GM12878 (cell line): ENCODE results near the gene RTN4RL1. TPM values are rescaled to one million over a fixed set of nuclear protein-coding genes. Genes with fewer than 3 reads are reported as not detected.

Source experiments
- ATAC-seq: fragments of 200-7000 bp; cut with Tn5 transposase; 3 replicates; pipeline ENCODE4 v1.9.1; 2020; ENCODE audit warnings: mild to moderate bottlenecking, moderate library complexity
- BruUV-seq: library from RNA; stranded (reverse); fragments of 400-500 nt; replicated peaks from 2 replicates; lab custom pipeline; 2021; lab: Mats Ljungman, UMichigan
- CTCF ChIA-PET: fragments of 300-600 bp; sonication (Branson Sonifier 250); formaldehyde crosslinking; extraction: SDS; loops from one replicate; lab custom pipeline; 2021; ENCODE audit warnings: inconsistent platforms; lab: Yijun Ruan, JAX
- POLR2A ChIA-PET: fragments of 350-600 bp; formaldehyde crosslinking; extraction: SDS; loops from one replicate; lab custom pipeline; 2021; ENCODE audit warnings: inconsistent platforms; lab: Charles Lee
- RAD21 ChIA-PET: fragments of 300-600 bp; sonication (Branson Sonifier 250); formaldehyde crosslinking; loops from one replicate; lab custom pipeline; 2023; ENCODE audit warnings: antibody characterized with exemption; ENCODE audit not compliant: unreplicated experiment; lab: Charles Lee
- SMC1A ChIA-PET: fragments of 300-600 bp; sonication (Branson Sonifier 250); formaldehyde crosslinking; loops from one replicate; lab custom pipeline; 2023; ENCODE audit not compliant: unreplicated experiment, uncharacterized antibody; lab: Charles Lee
- DNase-seq: peaks from one replicate; pipeline ENCODE4 v3.0.0-alpha.2; 2011; ENCODE audit warnings: low read depth, low spot score
- FAIRE-seq: peaks from 3 replicates; lab custom pipeline; 2011; peaks lifted over from hg19 to GRCh38; lab: Jason Lieb, UNC
- H2AFZ ChIP-seq: 2 replicates; pipeline ENCODE4 v1.6.0; 2011; ENCODE audit warnings: low read depth, low read length, control low read depth; ENCODE audit not compliant: control insufficient read depth
- H3K27ac ChIP-seq: 2 replicates; pipeline ENCODE4 v1.5.1; 2011; ENCODE audit warnings: control low read depth; ENCODE audit not compliant: control insufficient read depth, insufficient read depth
- H3K27me3 ChIP-seq, 2 experiments: replicated peaks in 1 of 2; 2 replicates each; pipeline versions ENCODE4 v1.6.0 to v1.6.1; 2011; ENCODE audit warnings: low read length in 1 of 2; ENCODE audit not compliant: control insufficient read depth in 2 of 2, insufficient read depth in 2 of 2
- H3K36me3 ChIP-seq, 2 experiments: 2 replicates each; pipeline ENCODE4 v1.5.1; 2011; ENCODE audit warnings: low read length in 1 of 2; ENCODE audit not compliant: control insufficient read depth in 2 of 2, insufficient read depth in 2 of 2
- H3K4me1 ChIP-seq: 2 replicates; pipeline ENCODE4 v1.6.1; 2011; ENCODE audit warnings: mild to moderate bottlenecking, low read length, moderate library complexity, mixed read lengths; ENCODE audit not compliant: control insufficient read depth, insufficient read depth
- H3K4me2 ChIP-seq: 2 replicates; pipeline ENCODE4 v1.6.0; 2011; ENCODE audit warnings: control low read depth; ENCODE audit not compliant: control insufficient read depth, insufficient read depth
- H3K4me3 ChIP-seq: fragments of 200-600 bp; sonication (generic); 2 replicates; pipeline ENCODE4 v1.5.1; 2016
- H3K79me2 ChIP-seq: 2 replicates; pipeline ENCODE4 v1.6.0; 2011; ENCODE audit warnings: low read length; ENCODE audit not compliant: control insufficient read depth, insufficient read depth
- H3K9ac ChIP-seq: 2 replicates; pipeline ENCODE4 v1.8.0; 2011; ENCODE audit warnings: low read length, control low read depth, mixed read lengths; ENCODE audit not compliant: control insufficient read depth, insufficient read depth
- H3K9me3 ChIP-seq: replicated peaks from 3 replicates; pipeline ENCODE4 v1.5.1; 2011; ENCODE audit warnings: mild to moderate bottlenecking, low read length; ENCODE audit not compliant: control insufficient read depth, insufficient read depth
- H4K20me1 ChIP-seq: 2 replicates; pipeline ENCODE4 v1.6.0; 2011; ENCODE audit not compliant: control insufficient read depth, insufficient read depth
- BRCA1 ChIP-seq: IDR thresholded peaks from 2 replicates; pipeline ENCODE4 v1.6.1; 2011; ENCODE audit warnings: low read depth, low read length, improper control_type of control experiment
- CEBPB ChIP-seq, 2 experiments: fragments of 150-350 bp in 1 of 2; IDR thresholded peaks; 2 replicates each; pipeline ENCODE4 v1.6.1; 2012 to 2014; ENCODE audit warnings: low read depth in 2 of 2, low read length in 2 of 2, borderline replicate concordance in 1 of 2, inconsistent platforms in 1 of 2
- NFYA ChIP-seq: IDR thresholded peaks from 2 replicates; pipeline ENCODE4 v1.6.1; 2011; ENCODE audit warnings: low read depth, mild to moderate bottlenecking, low read length, improper control_type of control experiment, borderline replicate concordance
- RUNX3 ChIP-seq: IDR thresholded peaks from 2 replicates; pipeline ENCODE4 v1.6.1; 2012; ENCODE audit warnings: low read length, inconsistent platforms
- SREBF2 ChIP-seq: IDR thresholded peaks from 2 replicates; pipeline ENCODE4 v1.6.1; 2012; ENCODE audit warnings: mild to moderate bottlenecking, low read length
- TBL1XR1 ChIP-seq: IDR thresholded peaks from 2 replicates; pipeline ENCODE4 v1.6.1; 2012; ENCODE audit warnings: low read depth, low read length, improper control_type of control experiment
- ZNF622 ChIP-seq: fragments of 450-650 bp; IDR thresholded peaks from 2 replicates; pipeline ENCODE4 v1.6.1; 2017; ENCODE audit warnings: mild to moderate bottlenecking, inconsistent platforms
- ZZZ3 ChIP-seq: IDR thresholded peaks from 2 replicates; pipeline ENCODE4 v1.6.1; 2011; ENCODE audit warnings: low read depth; ENCODE audit not compliant: control insufficient read depth, insufficient read length
- WGBS: methylation state at CpG from one replicate; pipeline ENCODE4 v1.1.6; 2016; ENCODE audit warnings: low lambda C conversion rate; ENCODE audit not compliant: insufficient replicate concordance, insufficient coverage; ENCODE audit errors: missing lambda C conversion rate; 5-methylcytosine and 5-hydroxymethylcytosine counted together
- in situ Hi-C: fragments of 300-500 bp; cut with MboI; formaldehyde crosslinking; loops from 9 replicates; pipeline ENCODE4 v1.14.3; 2018; ENCODE audit warnings: mixed read lengths
- intact Hi-C: fragments of 100-400 bp; cut with micrococcal nuclease; formaldehyde crosslinking; loops from one replicate; pipeline ENCODE4 v1.14.2; 2022; ENCODE audit not compliant: unreplicated experiment
- polyA plus RNA-seq, 11 experiments: library from polyadenylated mRNA; depleted of rRNA in 4 of 11; unstranded in 6 of 11; stranded (reverse) in 5 of 11; fragments of >200 nt; fragmentation: Nextera tagmentation in 4 of 11; fragmentation: Illumina TruSeq in 1 of 11; extraction: Ambion mirVana in 4 of 11; extraction: Trizol in 1 of 11; gene quantifications; 1 replicate in 1 of 11; 2 replicates in 10 of 11; pipeline versions ENCODE4 v1.2.1 to v1.2.3, GENCODE V29; 2011 to 2016; ENCODE audit warnings: inconsistent platforms in 2 of 11, missing spikeins in 2 of 11, low read depth in 1 of 11
- total RNA-seq, 4 experiments: library from RNA; depleted of rRNA in 3 of 4; stranded (reverse); fragments of >200 nt in 3 of 4; fragmentation: Illumina TruSeq in 1 of 4; extraction: Trizol in 1 of 4; gene quantifications; 2 replicates each; pipeline versions ENCODE4 v1.2.1 to v1.2.3, GENCODE V29; 2013 to 2021
- TF ChIP-seq, protein P1 (sequence below): fragments of 450-650 bp; IDR thresholded peaks from 2 replicates; pipeline ENCODE4 v1.6.1; 2018; ENCODE audit warnings: mild to moderate bottlenecking, low read depth, moderate library complexity; ENCODE audit not compliant: partially characterized antibody
- TF ChIP-seq, protein P2 (sequence below): fragments of 450-650 bp; IDR thresholded peaks from 2 replicates; pipeline ENCODE4 v1.6.1; 2017; ENCODE audit warnings: low read depth, mild to moderate bottlenecking, moderate library complexity

RTN4RL1 gene
- total and polyA plus RNA-seq, 10 of the 15 experiments (the other 5 are each of a cell fraction or from before 2014, with no cell fraction given) = 0.08 to 0.11 (median 0.10) TPM; not detected in 7

DNA sequence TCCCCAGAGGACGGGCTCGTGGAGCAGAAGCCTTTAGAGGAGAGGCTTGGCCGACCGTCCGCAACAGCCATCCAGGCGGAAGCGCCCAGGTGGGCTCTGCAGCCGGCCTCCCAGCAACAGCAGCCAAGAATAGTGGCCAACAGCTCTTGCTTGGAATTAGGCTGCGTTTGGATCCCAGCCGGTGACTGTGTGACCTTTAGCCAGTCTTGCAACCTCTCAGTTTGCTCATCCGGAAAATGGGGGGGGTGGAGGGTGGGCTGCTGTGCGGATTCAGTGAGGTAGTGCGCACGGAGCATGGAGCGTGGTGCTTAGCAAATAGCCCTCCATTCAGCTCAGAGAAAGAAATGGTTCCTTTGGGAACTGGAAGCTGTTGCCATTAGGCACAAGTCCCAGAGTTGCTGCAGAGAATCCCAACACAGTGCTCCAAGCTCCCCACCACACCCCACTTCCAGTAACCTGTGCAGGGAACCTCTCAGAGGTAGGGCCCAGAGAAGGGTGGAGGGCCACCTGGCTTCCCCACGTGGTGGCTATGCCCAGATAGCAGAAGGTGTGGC is 46.7 kb downstream of the RTN4RL1 start:
- Histone ChIP-seq H3K4me3 (no peak overlapping the region), H3K9me3 (no peaks in the 10 kb centered on the region), H3K36me3 (no peaks in the 10 kb centered on the region), H3K79me2 (no peaks in the 10 kb centered on the region), H3K4me1 (no peaks in the 10 kb centered on the region; the same call in 1 of the 2 replicates), H4K20me1 (no peaks in the 10 kb centered on the region), H3K4me2 (no peak overlapping the region), H3K27ac (no peak overlapping the region), H2AFZ (no peak overlapping the region), H3K27me3 (no peaks in the 10 kb centered on the region; a peak in 1 of 4 replicates)
- POLR2A ChIA-PET = no interaction called here
- 58% methylated on average over 16 of the region's 16 CpGs for WGBS
- ATAC-seq (no peak), FAIRE-seq (no peak)
- no TSS peak for BruUV-seq
- SMC1A ChIA-PET = no interaction called here
- in situ Hi-C loops (no loop called here), intact Hi-C loops (no loop called here)
- CTCF ChIA-PET = no interaction called here
- RAD21 ChIA-PET = no interaction called here
- TF ChIP-seq, protein P1, sequence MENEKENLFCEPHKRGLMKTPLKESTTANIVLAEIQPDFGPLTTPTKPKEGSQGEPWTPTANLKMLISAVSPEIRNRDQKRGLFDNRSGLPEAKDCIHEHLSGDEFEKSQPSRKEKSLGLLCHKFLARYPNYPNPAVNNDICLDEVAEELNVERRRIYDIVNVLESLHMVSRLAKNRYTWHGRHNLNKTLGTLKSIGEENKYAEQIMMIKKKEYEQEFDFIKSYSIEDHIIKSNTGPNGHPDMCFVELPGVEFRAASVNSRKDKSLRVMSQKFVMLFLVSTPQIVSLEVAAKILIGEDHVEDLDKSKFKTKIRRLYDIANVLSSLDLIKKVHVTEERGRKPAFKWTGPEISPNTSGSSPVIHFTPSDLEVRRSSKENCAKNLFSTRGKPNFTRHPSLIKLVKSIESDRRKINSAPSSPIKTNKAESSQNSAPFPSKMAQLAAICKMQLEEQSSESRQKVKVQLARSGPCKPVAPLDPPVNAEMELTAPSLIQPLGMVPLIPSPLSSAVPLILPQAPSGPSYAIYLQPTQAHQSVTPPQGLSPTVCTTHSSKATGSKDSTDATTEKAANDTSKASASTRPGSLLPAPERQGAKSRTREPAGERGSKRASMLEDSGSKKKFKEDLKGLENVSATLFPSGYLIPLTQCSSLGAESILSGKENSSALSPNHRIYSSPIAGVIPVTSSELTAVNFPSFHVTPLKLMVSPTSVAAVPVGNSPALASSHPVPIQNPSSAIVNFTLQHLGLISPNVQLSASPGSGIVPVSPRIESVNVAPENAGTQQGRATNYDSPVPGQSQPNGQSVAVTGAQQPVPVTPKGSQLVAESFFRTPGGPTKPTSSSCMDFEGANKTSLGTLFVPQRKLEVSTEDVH = no peak
- TF ChIP-seq ZNF622 = no peak
- TF ChIP-seq SREBF2 = no peak
- TF ChIP-seq CEBPB (IDR thresholded peaks at IDR 0.05; ENCODE audit: borderline replicate concordance in 1 of 2, low read depth in 2 of 2, low read length in 2 of 2) = no peak
- TF ChIP-seq BRCA1 = no peak
- no peak for TF ChIP-seq ZZZ3
- TF ChIP-seq TBL1XR1 = no peak
- no peak for TF ChIP-seq RUNX3
- TF ChIP-seq, protein P2, sequence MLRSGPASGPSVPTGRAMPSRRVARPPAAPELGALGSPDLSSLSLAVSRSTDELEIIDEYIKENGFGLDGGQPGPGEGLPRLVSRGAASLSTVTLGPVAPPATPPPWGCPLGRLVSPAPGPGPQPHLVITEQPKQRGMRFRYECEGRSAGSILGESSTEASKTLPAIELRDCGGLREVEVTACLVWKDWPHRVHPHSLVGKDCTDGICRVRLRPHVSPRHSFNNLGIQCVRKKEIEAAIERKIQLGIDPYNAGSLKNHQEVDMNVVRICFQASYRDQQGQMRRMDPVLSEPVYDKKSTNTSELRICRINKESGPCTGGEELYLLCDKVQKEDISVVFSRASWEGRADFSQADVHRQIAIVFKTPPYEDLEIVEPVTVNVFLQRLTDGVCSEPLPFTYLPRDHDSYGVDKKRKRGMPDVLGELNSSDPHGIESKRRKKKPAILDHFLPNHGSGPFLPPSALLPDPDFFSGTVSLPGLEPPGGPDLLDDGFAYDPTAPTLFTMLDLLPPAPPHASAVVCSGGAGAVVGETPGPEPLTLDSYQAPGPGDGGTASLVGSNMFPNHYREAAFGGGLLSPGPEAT = no peak
- no peak for TF ChIP-seq NFYA
- TF ChIP-seq, all 136 proteins: peak for 0
- no peak for DNase-seq
- H3K9ac ChIP-seq = no peak overlapping the region
